ENCODE results near the gene CD200R1. TPM values are rescaled to one million over a fixed set of nuclear protein-coding genes. Genes with fewer than 3 reads are reported as not detected.

Gene CD200R1
- total RNA-seq, 1 experiment from 2014 or later = not detected

- Histone ChIP-seq H3K4me3 (replicated peaks in 1 of 2; ENCODE audit: low read depth in 1 of 2, low read length in 2 of 2) (peak within 1 kb of the TSS; percentile 80 to 87), H4K20me1 (ENCODE audit: insufficient read depth) (no peaks in the 10 kb centered on the region), H3K4me2 (ENCODE audit: low read length) (peak within 1 kb of the TSS; percentile 79), H3K9ac (ENCODE audit: low read length) (peak within 1 kb of the TSS; percentile 77), H3K79me2 (ENCODE audit: insufficient read depth, low read length) (peaks cover 31% of the 10 kb centered on the region), H3K27me3 (ENCODE audit: insufficient read depth, low read length) (no peaks in the 10 kb centered on the region), H3K9me2 (ENCODE audit: insufficient read depth) (no peaks in the 10 kb centered on the region), H3K9me3 (ENCODE audit: control insufficient read depth in 1 of 2, insufficient read depth in 1 of 2, low read depth in 1 of 2, low read length in 2 of 2) (no peaks in the 10 kb centered on the region), H3K36me3 (ENCODE audit: control insufficient read depth in 1 of 2, insufficient read depth in 2 of 2, low read length in 2 of 2) (no peaks in the 10 kb centered on the region), H3K27ac (ENCODE audit: low read depth, low read length) (peak within 1 kb of the TSS; percentile 81), H3K4me1 (ENCODE audit: control insufficient read depth in 1 of 2, insufficient read depth in 2 of 2, low read length in 2 of 2) (peaks cover 8 to 17% of the 10 kb centered on the region in 2 experiments), H2AFZ (ENCODE audit: low read depth, low read length, poor library complexity, severe bottlenecking) (peak within 1 kb of the TSS; percentile 47)
- ChIA-PET RAD21 (ENCODE audit: low non-redundant PET in 1 of 2, low total read pairs in 2 of 2, uncharacterized antibody in 2 of 2, unreplicated experiment in 2 of 2) (no interaction called here), POLR2A (interaction anchor here (1.1 to 1.9 kb wide), 7 partner anchors 12 to 336 kb away, joined by 3 to 7 read pairs (median 3); a partner anchor contains a TSS), CTCF (interaction anchor here (1.4 kb wide), 3 partner anchors 11 to 348 kb away, joined by 4 to 14 read pairs (median 8); no protein-coding TSS in a partner anchor)
- ATAC-seq = peak; percentile 96
- no peak for TF ChIP-seq EZH2 (IDR thresholded peaks at IDR 0.05)
- TF ChIP-seq, protein P1, sequence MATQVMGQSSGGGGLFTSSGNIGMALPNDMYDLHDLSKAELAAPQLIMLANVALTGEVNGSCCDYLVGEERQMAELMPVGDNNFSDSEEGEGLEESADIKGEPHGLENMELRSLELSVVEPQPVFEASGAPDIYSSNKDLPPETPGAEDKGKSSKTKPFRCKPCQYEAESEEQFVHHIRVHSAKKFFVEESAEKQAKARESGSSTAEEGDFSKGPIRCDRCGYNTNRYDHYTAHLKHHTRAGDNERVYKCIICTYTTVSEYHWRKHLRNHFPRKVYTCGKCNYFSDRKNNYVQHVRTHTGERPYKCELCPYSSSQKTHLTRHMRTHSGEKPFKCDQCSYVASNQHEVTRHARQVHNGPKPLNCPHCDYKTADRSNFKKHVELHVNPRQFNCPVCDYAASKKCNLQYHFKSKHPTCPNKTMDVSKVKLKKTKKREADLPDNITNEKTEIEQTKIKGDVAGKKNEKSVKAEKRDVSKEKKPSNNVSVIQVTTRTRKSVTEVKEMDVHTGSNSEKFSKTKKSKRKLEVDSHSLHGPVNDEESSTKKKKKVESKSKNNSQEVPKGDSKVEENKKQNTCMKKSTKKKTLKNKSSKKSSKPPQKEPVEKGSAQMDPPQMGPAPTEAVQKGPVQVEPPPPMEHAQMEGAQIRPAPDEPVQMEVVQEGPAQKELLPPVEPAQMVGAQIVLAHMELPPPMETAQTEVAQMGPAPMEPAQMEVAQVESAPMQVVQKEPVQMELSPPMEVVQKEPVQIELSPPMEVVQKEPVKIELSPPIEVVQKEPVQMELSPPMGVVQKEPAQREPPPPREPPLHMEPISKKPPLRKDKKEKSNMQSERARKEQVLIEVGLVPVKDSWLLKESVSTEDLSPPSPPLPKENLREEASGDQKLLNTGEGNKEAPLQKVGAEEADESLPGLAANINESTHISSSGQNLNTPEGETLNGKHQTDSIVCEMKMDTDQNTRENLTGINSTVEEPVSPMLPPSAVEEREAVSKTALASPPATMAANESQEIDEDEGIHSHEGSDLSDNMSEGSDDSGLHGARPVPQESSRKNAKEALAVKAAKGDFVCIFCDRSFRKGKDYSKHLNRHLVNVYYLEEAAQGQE (IDR thresholded peaks at IDR 0.05; ENCODE audit: low read depth) = no peak
- peak; percentile 91 for TF ChIP-seq YY1 (IDR thresholded peaks at IDR 0.05; ENCODE audit: extremely low read depth, insufficient replicate concordance, low read depth, low read length)
- no peak for TF ChIP-seq RAD21 (IDR thresholded peaks at IDR 0.05; ENCODE audit: low read depth)
- no peak for TF ChIP-seq CEBPB (IDR thresholded peaks at IDR 0.05; ENCODE audit: low read depth)
- TF ChIP-seq TCF7L2 (IDR thresholded peaks at IDR 0.05; ENCODE audit: borderline replicate concordance, extremely low read depth, insufficient read depth, insufficient read length) = peak; percentile 65
- TF ChIP-seq CTCF (IDR thresholded peaks at IDR 0.05 in 2 of 3, conservative IDR thresholded peaks at IDR 0.05 in 1 of 3; ENCODE audit: borderline replicate concordance in 1 of 3, insufficient read depth in 1 of 3, low read depth in 2 of 3, low read length in 2 of 3) = no peak
- TF ChIP-seq POLR2AphosphoS5 (IDR thresholded peaks at IDR 0.05; ENCODE audit: low read depth, low read length) = peak; percentile 96
- peak; percentile 92 for TF ChIP-seq POLR2A (IDR thresholded peaks at IDR 0.05; ENCODE audit: borderline replicate concordance, extremely low read depth, insufficient read depth, insufficient read length)
- no peak for TF ChIP-seq SRF (IDR thresholded peaks at IDR 0.05; ENCODE audit: low read depth)
- TF ChIP-seq ELF1 (IDR thresholded peaks at IDR 0.05; ENCODE audit: borderline replicate concordance, low read depth) = no peak; the same call in 1 of the 2 replicates
- TF ChIP-seq SIN3A (IDR thresholded peaks at IDR 0.05; ENCODE audit: low read depth) = peak; percentile 66
- TF ChIP-seq ZFX (IDR thresholded peaks at IDR 0.05) = no peak; the same call in 1 of the 2 replicates
- no peak for TF ChIP-seq FOSL1 (IDR thresholded peaks at IDR 0.05; ENCODE audit: low read depth)
- TF ChIP-seq CBX3 (IDR thresholded peaks at IDR 0.05; ENCODE audit: low read depth) = no peak; the same call in 1 of the 2 replicates
- TF ChIP-seq ATF3 (IDR thresholded peaks at IDR 0.05) = no peak
- no peak for TF ChIP-seq JUND (IDR thresholded peaks at IDR 0.05)
- TF ChIP-seq SP1 (IDR thresholded peaks at IDR 0.05; ENCODE audit: low read depth) = no peak
- peak; percentile 73 for TF ChIP-seq MAX (IDR thresholded peaks at IDR 0.05)
- TF ChIP-seq EGR1 (IDR thresholded peaks at IDR 0.05; ENCODE audit: low read depth) = 0 out of 2 replicates have a peak, but pooled peaks have one; percentile 11
- peak; percentile 86 for DNase-seq (ENCODE audit: low read depth, low spot score)
- intact Hi-C loops (cut with micrococcal nuclease) = loop anchor here (5.0 kb wide), 2 partner anchors 349 to 429 kb away; partner anchors contain the start of genes ATG3, CCDC80 and SLC35A5
- TSS peak; percentile 83 for BruUV-seq (replicated peaks)
These were observed 16.0 kb upstream of the CD200R1 start, which contains the start of gene GTPBP8 for GRCh38 chr3:112990672-112991602. Gene GTPBP8, plus strand, starts transcription at chr3:112990984. Its CDS starts 16 bp downstream, at chr3:112991000.

Data from HCT116 (cell line).